ACC112 (cell line): Measurements from ENCODE around the gene APCDD1L.

ENCODE experiments used
- H2AFZ ChIP-seq: fragments of 200-600 bp; sonication (generic); one replicate; pipeline ENCODE4 v1.6.0; 2017; ENCODE audit warnings: antibody characterized with exemption, low read length; ENCODE audit not compliant: unreplicated experiment
- H3K27ac ChIP-seq: fragments of 200-600 bp; sonication (generic); 2 replicates; pipeline ENCODE4 v1.5.1; 2014; ENCODE audit warnings: low read depth, mild to moderate bottlenecking, antibody characterized with exemption, low read length, moderate library complexity
- H3K27me3 ChIP-seq: fragments of 200-600 bp; sonication (generic); 2 replicates; pipeline ENCODE4 v1.6.1; 2014; ENCODE audit warnings: mild to moderate bottlenecking, antibody characterized with exemption, low read length, moderate library complexity, mixed read lengths; ENCODE audit not compliant: insufficient read depth
- H3K36me3 ChIP-seq: fragments of 200-600 bp; sonication (generic); 2 replicates; pipeline ENCODE4 v1.6.1; 2016; ENCODE audit warnings: mild to moderate bottlenecking, antibody characterized with exemption, low read length, moderate library complexity, mixed read lengths; ENCODE audit not compliant: insufficient read depth
- H3K4me1 ChIP-seq: fragments of 200-600 bp; sonication (generic); one replicate; pipeline ENCODE4 v1.6.1; 2016; ENCODE audit warnings: low read length, mixed read lengths; ENCODE audit not compliant: insufficient read depth, unreplicated experiment, control insufficient read depth
- H3K4me3 ChIP-seq: fragments of 200-600 bp; sonication (generic); 2 replicates; pipeline ENCODE4 v1.5.1; 2014; ENCODE audit warnings: mild to moderate bottlenecking, low read depth, low read length
- H3K79me2 ChIP-seq: fragments of 200-600 bp; sonication (generic); one replicate; pipeline ENCODE4 v1.6.0; 2016; ENCODE audit warnings: low read length; ENCODE audit not compliant: control insufficient read depth, unreplicated experiment, insufficient read depth

The APCDD1L gene

DNA sequence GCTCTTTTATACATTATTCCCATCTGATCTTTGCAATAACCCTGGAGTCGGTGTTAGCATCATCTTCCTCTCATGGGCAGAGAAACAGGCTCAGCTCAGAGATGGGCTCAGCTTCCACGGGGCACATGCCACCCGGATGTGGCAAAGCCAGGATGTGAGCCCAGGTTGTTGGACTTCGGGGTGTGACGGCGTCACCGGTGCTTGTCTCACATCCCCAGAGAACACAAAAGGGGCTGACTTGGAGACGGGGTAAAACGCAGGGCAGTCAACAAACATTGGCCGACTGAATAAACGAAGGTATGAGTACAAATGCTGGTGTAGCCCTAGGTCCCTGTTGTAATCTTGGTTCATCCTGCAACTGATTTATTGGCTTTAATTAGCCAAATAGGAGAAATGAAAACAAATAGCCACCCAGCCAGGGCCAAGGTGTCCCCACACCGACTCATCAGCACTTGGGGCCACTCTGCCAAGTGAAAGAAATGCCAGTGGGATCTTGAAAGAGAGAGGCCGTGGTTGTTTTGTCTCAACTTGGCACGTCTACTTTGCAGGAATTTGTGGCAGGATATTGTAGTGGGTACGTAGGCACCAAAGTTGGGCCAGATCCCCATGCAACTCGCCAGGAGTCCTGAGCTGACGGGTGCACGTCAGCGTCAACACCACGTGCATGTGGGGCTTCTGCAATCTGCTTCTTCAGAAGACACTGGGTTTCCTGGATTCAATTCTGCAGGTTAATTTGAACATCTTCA is 42.8 kb downstream of the APCDD1L start:
- H3K4me3 ChIP-seq, result no peak overlapping the region
- H2AFZ ChIP-seq, result no peak overlapping the region
- H3K4me1 ChIP-seq, result no peaks in the 10 kb centered on the region
- H3K27ac ChIP-seq, result no peak overlapping the region
- no peaks in the 10 kb centered on the region for H3K79me2 ChIP-seq
- no peaks in the 10 kb centered on the region for H3K27me3 ChIP-seq
- no peaks in the 10 kb centered on the region for H3K36me3 ChIP-seq

DNA sequence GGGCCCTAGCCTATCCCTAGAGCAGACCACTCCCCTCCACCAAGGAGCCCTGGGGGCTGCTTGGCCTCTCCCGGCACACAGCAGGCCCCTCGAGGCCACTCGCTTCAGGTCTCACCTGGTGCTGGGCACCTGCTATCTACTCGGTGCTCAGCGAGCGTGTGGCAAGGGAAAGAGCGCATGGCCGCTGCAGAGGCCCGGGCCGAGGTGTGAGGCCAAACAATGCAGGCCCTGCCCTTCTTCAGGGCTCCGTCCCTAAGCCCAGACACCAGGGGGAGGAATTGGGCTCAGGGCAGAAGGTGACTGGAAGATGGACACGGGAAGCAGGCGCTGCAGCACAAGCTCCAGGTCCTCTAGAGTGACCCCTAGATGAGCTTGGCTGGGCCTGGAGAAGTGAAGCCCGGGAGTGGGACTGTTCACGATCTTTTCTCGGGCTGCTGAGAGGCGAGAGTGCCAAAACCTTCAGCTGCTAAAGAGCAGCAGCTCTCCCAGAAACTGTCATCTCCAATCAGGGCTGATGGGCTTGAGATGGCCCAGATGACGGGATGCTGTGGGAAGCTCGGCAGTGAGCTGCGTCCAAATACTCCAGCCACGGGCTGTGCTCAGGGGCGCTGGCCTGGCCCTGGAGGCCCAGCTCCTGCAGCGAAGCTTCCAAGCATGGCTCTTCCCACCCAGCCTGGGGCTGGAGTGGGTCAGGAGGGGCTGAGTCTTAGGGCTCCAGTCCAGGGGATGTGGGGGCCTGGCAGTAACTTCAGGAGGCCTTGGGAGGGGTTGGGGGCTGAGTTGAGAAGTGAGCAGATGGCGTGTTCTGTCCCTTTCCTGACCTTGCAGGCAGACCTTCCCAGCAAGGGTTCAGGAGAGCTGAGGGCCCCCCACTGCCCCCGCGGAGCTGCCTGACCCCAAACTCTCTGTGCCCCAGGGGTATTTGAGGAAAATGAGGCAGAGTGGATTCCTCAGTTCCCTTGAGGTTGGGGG is 43.7 kb downstream of the APCDD1L start:
- H3K79me2 ChIP-seq, result no peaks in the 10 kb centered on the region
- no peak overlapping the region for H2AFZ ChIP-seq
- H3K36me3 ChIP-seq, result no peaks in the 10 kb centered on the region
- no peak overlapping the region for H3K4me3 ChIP-seq
- no peak overlapping the region for H3K27ac ChIP-seq
- H3K27me3 ChIP-seq, result no peaks in the 10 kb centered on the region
- no peaks in the 10 kb centered on the region for H3K4me1 ChIP-seq

DNA sequence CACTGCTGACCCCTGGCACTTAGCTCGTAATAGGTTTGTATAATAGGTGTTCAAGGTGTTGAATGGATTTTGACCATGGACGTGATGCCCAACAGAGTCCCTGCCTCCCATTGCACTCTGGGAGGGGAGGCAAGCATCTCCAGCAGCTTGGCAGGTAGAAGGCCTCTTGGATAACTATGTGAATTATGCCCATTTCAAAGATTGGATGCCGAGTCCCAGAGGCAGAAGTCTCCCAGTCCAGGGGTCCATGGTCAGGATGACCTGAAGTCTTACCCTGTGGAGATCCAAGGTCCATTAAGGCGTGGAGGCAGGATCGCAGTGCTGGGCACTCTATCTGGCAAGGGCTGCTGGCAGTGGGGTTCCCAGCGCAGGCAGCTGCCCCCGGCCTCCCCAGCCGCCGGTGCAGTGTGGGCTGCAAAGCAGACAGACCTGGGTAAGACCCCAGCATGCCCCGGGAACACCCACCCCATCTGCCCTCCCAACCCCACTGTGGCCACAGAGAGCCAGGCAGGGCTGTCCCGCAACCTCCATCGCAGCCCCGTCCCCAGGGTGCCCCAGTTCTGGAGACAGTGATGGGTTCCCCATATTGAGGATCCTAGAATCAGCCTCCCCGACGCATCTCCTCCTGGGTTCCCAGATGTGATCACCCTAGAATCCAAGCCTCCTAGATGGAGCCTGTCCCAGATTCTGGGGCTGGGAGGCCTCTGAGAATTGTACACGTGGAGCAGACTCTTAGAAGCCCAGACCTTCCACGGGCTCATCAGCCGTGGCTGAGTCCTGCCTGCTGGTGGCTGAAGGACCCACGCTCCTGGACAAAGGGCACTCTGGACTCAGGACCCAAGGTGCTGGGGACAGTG is 44.6 kb downstream of the APCDD1L start:
- H3K4me3 ChIP-seq, result no peak overlapping the region
- H3K27me3 ChIP-seq, result no peaks in the 10 kb centered on the region
- no peaks in the 10 kb centered on the region for H3K4me1 ChIP-seq

DNA sequence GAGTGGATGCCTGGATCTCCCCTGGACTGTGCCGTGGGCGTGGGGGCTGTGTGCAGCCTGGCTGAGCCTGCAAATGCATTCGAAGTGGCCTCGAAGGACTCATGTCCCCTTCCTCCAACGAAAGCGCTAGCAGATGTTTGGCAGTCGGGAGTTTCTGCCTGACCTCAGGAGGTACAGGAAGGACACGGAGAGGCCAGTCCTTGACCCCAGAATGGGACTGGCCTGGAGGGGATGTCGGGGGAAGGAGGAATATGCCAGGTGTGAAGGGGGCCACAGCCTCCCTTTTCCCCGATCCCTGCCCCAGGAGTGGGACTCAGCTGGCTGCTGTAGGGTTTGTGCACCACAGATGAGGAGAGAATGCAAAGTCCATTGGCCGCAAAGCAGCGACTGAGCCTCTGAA is 45.6 kb downstream of the APCDD1L start:
- Histone ChIP-seq H3K4me1 (no peaks in the 10 kb centered on the region), H2AFZ (no peak overlapping the region), H3K79me2 (no peaks in the 10 kb centered on the region), H3K27ac (no peak overlapping the region), H3K27me3 (no peaks in the 10 kb centered on the region), H3K4me3 (no peak overlapping the region), H3K36me3 (no peaks in the 10 kb centered on the region)

More for the DNA sequence above, 44.6 kb downstream of the APCDD1L start:
- Histone ChIP-seq H2AFZ (no peak overlapping the region), H3K27ac (no peak overlapping the region), H3K36me3 (no peaks in the 10 kb centered on the region), H3K79me2 (no peaks in the 10 kb centered on the region)

DNA sequence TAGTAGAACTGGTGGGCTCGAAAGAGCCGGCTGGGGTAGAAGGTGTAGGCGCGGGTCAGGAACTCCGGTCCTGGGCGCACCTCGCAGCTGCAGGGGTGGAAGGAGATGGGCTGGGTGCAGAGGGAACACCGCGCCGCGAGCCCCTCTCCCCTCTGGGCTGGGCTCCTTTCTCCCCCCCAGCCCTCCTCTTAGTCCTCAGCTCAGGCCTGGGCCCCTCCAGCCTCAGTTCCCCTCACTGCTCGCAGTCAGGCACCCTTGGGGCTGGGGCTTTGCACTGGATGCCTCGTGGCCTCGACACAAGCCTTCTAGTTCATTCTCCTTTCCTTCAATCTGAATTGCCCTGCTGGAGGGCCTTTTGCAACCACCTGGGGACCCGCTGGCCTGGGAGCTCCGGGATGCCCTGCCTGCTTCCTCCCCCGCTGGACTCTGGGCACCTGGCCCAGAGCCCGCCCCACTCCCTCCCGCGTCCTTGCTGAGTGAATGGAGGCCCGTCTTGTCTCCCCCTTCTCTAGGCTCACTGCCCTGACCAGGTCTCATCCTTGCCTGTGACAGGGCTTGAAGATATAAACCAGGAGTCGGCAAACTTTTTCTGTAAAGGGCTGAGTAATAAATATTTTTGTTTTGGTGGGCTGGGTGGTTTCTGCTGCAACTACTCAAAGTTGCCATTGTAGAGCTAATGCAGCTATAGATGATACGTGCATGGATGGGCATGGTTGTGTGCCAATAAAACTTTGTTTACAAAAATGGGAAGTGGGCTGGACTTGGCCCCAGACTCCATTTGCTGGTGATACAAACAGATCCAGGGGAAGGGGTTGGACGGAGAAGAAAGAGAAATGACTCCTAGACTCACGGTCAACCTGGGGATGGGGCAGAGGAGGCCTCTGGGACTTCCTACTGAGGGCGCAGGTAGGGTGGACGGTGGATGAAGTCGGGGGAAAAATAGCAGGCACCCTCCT is 47.3 kb downstream of the APCDD1L start:
- Histone ChIP-seq H3K4me3 (no peak overlapping the region), H3K79me2 (no peaks in the 10 kb centered on the region), H3K27me3 (no peaks in the 10 kb centered on the region), H2AFZ (no peak overlapping the region), H3K4me1 (no peaks in the 10 kb centered on the region), H3K27ac (no peak overlapping the region), H3K36me3 (no peaks in the 10 kb centered on the region)

DNA sequence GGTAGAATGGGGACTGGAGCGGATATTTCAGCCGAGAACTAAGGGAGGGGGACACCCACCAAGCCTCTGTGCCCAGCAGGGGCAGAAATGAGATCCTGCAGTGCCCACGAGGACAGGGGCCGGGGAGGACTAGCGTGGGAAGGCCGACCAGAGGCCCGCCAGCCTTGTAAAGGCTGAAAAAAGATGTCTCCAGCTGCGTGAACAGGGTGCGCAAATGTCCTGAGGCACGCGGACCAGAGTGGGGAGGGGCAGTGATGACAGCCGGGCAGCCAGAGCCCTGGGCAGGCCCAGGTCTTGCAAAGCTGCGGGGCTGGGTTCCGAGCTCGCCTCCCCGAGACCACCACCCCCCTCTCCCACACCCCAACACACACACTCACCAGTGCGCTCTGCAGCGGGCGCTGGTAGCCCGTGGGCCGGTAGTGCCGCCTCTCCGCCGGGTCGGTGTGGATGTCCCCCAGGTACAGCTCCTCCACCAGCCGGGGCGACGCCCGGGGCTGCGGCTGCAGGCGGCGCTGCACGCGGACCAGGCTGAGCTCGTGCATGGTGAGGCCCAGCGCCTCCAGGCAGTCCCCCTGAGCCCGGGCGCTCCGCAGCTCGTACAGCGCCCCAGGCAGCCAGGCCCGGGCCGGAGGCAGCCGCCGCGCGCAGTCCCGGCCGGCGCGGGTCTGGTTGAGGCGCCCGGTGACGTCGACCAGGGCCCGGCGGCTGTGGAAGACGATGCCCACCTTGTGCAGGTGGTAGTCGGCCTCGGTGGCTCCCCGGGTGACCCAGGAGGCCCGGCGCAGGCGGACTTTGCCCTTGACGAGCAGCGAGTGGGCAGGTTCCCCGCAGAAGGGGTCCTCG is 48.2 kb downstream of the APCDD1L start:
- Histone ChIP-seq H3K36me3 (no peaks in the 10 kb centered on the region), H3K27ac (no peak overlapping the region), H3K4me1 (no peaks in the 10 kb centered on the region), H3K4me3 (no peak overlapping the region), H3K27me3 (no peaks in the 10 kb centered on the region), H2AFZ (no peak overlapping the region), H3K79me2 (no peaks in the 10 kb centered on the region)

DNA sequence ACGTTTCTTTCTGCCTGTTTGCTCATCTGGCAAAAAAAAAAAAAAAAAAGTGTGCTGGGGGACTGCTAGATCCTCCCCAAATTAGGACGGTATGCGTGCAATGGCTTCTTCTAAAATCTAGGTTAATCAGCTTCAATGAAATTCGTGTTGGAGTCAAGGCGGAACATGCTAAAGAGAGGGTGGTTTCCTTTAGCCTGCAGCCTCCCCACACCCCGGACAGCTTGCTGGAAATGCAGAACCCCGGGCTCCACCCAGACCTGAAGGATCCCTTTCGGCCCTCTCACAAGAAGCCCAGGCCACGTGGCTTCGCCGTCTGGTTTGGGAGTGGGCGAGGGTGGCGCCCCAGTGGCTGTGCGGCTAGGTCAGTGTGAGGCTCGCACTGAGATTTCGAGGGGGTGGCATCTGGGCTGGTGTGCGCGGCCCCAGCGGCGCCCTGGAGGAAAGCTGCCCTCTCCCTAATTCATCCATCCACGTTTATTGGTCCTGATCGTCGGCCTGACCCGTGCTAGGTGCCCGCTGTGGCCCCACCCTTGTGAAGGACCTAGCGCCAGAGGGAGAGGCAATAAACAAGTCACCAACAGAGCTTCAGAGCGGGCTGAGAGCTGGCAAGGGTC is 49.0 kb downstream of the APCDD1L start:
- Histone ChIP-seq H2AFZ (no peak overlapping the region), H3K27me3 (no peaks in the 10 kb centered on the region)

DNA sequence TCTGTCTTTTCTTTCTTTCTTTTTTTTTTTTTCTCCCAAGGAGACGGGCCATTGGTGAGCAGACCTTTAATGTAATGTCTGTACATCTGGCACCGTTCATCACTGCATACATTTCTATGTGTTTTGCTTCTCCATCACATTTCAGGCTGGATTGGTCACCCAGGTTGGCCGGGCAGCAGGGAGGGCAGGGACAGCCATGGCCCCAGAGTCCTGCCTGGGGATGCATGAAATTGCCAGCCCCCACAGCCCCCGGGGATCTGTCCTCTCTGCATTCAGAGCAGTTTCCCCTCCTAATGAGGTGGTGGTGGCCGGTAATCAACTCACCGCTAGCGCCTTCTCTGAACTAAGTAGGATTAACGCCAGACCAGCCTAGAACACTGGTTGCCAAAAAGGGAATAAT is 50.4 kb downstream of the APCDD1L start:
- Histone ChIP-seq H2AFZ (no peak overlapping the region), H3K4me1 (no peaks in the 10 kb centered on the region), H3K27me3 (no peaks in the 10 kb centered on the region), H3K36me3 (no peaks in the 10 kb centered on the region), H3K79me2 (no peaks in the 10 kb centered on the region), H3K27ac (no peak overlapping the region), H3K4me3 (no peak overlapping the region)

More for the DNA sequence above, 49.0 kb downstream of the APCDD1L start:
- H3K27ac ChIP-seq, result no peak overlapping the region
- H3K4me3 ChIP-seq, result no peak overlapping the region
- H3K36me3 ChIP-seq, result no peaks in the 10 kb centered on the region
- no peaks in the 10 kb centered on the region for H3K79me2 ChIP-seq
- no peaks in the 10 kb centered on the region for H3K4me1 ChIP-seq

DNA sequence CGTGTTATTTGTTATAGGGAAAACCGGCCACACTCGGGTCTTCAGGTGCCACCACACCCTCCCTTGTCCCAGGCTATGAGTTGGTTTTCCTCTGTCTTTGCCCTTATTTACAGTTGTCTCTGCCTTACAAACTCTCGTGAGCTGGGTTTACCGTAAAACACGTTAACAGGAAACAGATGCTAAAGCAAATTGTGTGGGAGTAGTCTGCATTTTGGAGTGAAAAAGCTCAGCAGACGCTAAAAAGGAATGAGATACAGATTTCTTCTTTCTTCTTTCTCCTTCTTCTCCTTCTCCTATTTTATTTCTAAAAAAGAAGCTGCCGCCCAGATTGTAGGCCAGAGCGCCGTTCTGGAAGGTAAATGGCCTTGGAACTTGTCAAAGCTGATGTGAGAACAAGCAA is 51.9 kb downstream of the APCDD1L start:
- peaks cover 4% of the 10 kb centered on the region for H3K4me1 ChIP-seq
- no peak overlapping the region for H2AFZ ChIP-seq
- no peaks in the 10 kb centered on the region for H3K27me3 ChIP-seq
- no peaks in the 10 kb centered on the region for H3K79me2 ChIP-seq
- no peaks in the 10 kb centered on the region for H3K36me3 ChIP-seq
- H3K4me3 ChIP-seq, result no peak overlapping the region
- no peak overlapping the region for H3K27ac ChIP-seq
